ENCODE measurements around the gene CDK8. TPM values are rescaled to one million over a fixed set of nuclear protein-coding genes. Genes with fewer than 3 reads are reported as not detected.
"Not testable (repeated sequence)": the region's sequence is repeated elsewhere in the genome, so short reads cannot be mapped to it uniquely, and the experiment has no call there.

Gene CDK8
- polyA plus RNA-seq (2014; cell fraction: cytosol; rRNA removed): 33.4 and 33.5 TPM in 2 replicates
- polyA plus RNA-seq (2014; cell fraction: nucleus; rRNA removed): 28.0 and 41.2 TPM in 2 replicates

- peak; percentile 94 for DNase-seq (ENCODE audit: low spot score)
These were observed at the start of gene CDK8 for GRCh38 chr13:26253787-26254582. TSS of gene CDK8 (plus strand) at chr13:26254129. CDS start at chr13:26254642, 513 bp downstream.

DNA sequence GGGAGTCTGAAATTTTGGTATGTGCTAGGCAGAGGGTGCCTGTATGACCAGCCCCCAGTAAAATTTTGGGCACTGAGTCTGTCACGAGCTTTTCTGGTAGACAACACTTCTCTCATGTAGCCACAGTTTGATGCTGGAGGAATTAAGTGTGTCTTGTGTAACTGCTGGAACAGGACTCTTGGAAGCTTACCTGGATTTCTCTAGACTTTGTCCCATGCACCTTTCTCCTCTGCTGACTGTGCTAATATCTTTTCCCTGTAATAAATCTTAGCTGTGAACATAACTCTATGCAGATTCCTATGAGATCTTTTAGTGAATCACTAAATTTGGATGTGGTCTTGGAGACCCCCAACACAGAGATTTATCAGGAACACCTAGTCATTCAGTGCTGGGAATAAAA lies 45.6 kb upstream of the CDK8 start:
- DNase-seq (ENCODE audit: low spot score): no peak

- no peak for DNase-seq (ENCODE audit: low spot score)
These were observed 40.6 kb upstream of the CDK8 start for GRCh38 chr13:26213345-26213744.

- no peak for DNase-seq (ENCODE audit: low spot score)
These were observed 39.9 kb upstream of the CDK8 start for GRCh38 chr13:26213982-26214381.

DNA sequence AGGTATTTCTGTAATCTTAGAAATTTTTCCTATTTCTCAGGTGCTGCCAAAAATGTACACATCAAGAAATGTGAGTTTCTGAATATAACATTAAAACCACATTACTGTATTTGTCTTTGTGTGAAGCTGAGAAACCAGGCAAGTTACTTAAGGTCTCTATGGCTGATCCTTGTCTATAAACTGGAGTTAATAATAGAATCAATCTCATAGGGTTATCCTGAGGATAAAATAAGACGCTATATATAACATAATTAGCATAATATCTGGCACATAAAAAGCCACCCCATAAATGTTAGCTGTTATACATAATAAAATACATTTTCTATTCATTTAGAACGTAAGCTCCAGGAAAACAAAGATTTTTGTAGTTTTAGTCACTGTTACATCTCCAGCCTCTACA lies 37.9 kb upstream of the CDK8 start:
- DNase-seq (ENCODE audit: low spot score): no peak

GRCh38 chr13:26219726-26220125 lies 34.2 kb upstream of the CDK8 start:
- no peak for DNase-seq (ENCODE audit: low spot score)

DNA sequence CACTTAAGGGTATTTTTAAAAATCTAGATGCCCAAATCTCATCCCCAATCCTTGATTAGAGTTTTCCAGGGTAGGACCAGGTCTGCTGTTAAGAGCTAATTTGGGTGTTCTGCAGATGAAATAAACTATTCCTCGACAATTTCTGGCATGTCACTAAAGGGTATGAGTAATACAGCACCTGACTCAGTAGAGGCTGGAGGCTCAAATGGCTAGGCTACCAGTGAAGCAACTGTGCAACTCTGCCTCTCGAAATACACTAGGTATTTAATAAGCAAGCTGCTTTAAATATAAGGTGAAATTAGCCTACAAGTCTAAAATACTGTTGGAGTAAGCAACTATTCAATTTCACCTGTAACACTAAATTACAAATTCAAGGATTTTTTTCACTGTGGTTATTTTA lies 33.4 kb upstream of the CDK8 start:
- DNase-seq (ENCODE audit: low spot score): no peak

GRCh38 chr13:26221399-26221720 lies 32.6 kb upstream of the CDK8 start:
- no peak for DNase-seq (ENCODE audit: low spot score)

GRCh38 chr13:26221721-26222519 lies 32.0 kb upstream of the CDK8 start, which contains the start of gene RNF6:
TSS of gene RNF6 (minus strand) at chr13:26222314. CDS start at chr13:26219649, 2,665 bp downstream.
- peak; percentile 99 for DNase-seq (ENCODE audit: low spot score)

GRCh38 chr13:26222520-26223046 lies 31.3 kb upstream of the CDK8 start:
- DNase-seq (ENCODE audit: low spot score): no peak

- peak; percentile 10 for DNase-seq (ENCODE audit: low spot score)
These were observed 27.9 kb upstream of the CDK8 start for GRCh38 chr13:26225896-26226617.

GRCh38 chr13:26227166-26227971 lies 26.6 kb upstream of the CDK8 start:
- DNase-seq (ENCODE audit: low spot score): no peak

DNA sequence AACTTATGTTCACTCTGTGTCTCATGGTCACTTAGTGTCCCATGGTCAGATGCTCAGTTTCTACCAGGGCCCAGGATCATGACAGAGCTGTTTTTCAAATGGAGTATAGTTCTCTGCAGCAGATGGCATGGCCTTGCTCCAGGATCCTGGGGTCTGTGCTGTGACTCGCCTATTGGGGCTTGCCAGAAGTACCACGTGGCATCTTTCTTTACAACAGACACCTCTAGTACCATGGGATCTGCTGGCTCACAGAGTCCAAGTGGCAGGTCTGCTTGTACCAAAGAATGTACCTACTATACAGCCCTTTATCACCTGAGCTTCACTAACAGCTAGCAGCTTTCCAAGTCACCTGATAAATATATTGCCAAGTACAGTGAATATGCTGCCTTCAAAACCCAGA lies 25.8 kb upstream of the CDK8 start:
- DNase-seq (ENCODE audit: low spot score): no peak

- no peak for DNase-seq (ENCODE audit: low spot score)
These were observed 24.8 kb upstream of the CDK8 start for GRCh38 chr13:26229080-26229615.

- peak; percentile 22 for DNase-seq (ENCODE audit: low spot score)
These were observed 23.2 kb upstream of the CDK8 start for GRCh38 chr13:26230703-26231102.

GRCh38 chr13:26236296-26236695 lies 17.6 kb upstream of the CDK8 start:
- DNase-seq (ENCODE audit: low spot score): no peak

DNA sequence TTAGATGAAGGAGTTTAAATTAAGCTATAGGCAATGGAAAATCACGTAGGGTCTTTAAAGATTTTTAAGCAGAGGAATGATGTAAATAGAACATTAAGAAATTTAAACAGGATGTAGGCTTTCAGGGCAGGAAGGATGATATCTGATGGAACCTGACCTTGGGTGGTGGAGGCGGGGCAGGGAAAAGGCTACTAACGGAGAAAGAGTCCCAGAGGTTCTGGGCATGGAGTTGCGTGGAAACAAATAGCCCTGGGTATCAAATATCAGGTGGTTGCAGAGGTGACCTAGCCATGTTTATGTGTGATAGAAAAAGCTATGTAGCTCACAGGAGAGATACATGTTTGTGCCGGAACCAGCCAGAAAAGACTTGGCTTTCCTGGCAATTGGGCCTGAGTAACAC lies 7.8 kb upstream of the CDK8 start:
- no peak for DNase-seq (ENCODE audit: low spot score)

DNA sequence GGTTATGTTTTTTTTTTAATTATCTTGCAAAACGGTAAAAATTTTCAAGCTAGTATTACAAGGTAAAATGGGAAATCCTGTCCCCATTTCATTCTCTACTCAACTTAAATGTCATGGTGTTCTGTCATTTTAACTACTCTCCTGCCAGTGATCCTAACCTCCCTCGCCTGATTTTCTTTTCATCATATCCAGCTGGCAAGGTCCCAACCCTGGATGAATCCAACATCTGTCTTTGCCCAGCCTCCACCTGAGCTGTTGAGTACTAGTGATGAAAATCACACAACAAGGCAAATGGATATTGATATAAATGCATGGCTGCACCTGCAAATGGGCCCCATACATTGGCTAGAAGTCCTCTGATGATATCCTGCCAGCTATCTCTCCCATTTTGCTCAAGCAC lies 6.9 kb upstream of the CDK8 start:
- DNase-seq (ENCODE audit: low spot score): no peak

GRCh38 chr13:26247608-26248007 lies 6.3 kb upstream of the CDK8 start:
- no peak for DNase-seq (ENCODE audit: low spot score)

DNA sequence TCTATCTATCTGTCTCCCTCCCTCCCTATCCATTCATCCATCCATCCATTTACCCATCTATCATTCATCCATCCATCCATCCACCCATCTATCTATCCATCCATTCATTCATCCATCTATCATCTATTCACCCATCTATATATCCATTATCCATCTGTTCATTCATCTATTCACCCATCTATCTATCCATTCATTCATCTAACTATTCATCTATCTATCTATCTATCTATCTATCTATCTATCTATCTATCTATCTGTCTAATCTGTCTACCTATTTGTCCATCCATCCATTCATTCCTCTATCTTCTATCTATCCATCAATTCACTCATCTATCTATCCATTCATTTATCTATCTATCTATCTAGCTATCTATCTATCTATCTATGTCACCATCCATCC lies 4.4 kb upstream of the CDK8 start:
- no peak for DNase-seq (ENCODE audit: low spot score)

DNA sequence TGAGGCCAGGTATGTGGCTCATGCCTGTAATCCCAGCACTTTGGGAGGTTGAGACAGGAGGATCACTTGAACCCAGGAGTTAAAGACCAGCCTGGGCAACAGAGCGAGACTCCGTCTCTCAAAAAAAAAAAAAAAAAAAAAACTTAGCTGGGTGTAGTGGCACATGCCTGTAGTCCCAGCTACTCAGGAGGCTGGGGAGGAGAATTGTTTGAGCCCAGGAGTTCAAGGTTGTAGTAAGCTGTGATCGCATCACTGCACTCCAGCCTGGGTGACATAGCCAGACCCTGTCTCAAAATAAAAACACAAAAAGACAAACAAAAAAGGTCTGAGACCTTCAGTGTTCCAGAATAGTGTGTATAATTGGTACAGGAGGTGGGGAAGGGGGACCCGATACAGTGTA lies 1.9 kb upstream of the CDK8 start:
- not testable (repeated sequence) for DNase-seq (ENCODE audit: low spot score)
